ENCODE results near the gene MTCH1.
A peak's percentile ranks its signal among the peaks of the same experiment; 100 is the strongest.

Gene MTCH1

GRCh38 chr6:37020812-37021211, 34.8 kb upstream of the MTCH1 start:
- no peaks in the 10 kb centered on the region for H3K9me3 ChIP-seq (ENCODE audit: severe bottlenecking)
- no peaks in the 10 kb centered on the region for H3K27me3 ChIP-seq (ENCODE audit: insufficient read depth, poor library complexity, severe bottlenecking)
- H3K4me3 ChIP-seq (ENCODE audit: severe bottlenecking): no peak overlapping the region
- no peaks in the 10 kb centered on the region for H3K36me3 ChIP-seq (ENCODE audit: low read depth)
- ATAC-seq (ENCODE audit: low read depth) (no peak), DNase-seq (ENCODE audit: low spot score) (no peak)
- H3K4me1 ChIP-seq (ENCODE audit: insufficient read depth, poor library complexity, severe bottlenecking): peaks cover 36% of the 10 kb centered on the region
- no peak for TF ChIP-seq CTCF (IDR thresholded peaks at IDR 0.05; ENCODE audit: poor library complexity, severe bottlenecking)
- no peak overlapping the region for H3K27ac ChIP-seq (ENCODE audit: poor library complexity, severe bottlenecking)

GRCh38 chr6:37020381-37020780, 34.4 kb upstream of the MTCH1 start:
- H3K36me3 ChIP-seq (ENCODE audit: low read depth): no peaks in the 10 kb centered on the region
- ATAC-seq (ENCODE audit: low read depth): no peak

GRCh38 chr6:37019065-37019450, 33.1 kb upstream of the MTCH1 start:
- Histone ChIP-seq H3K27ac (ENCODE audit: poor library complexity, severe bottlenecking) (peak overlapping the region; percentile 34), H3K36me3 (ENCODE audit: low read depth) (no peaks in the 10 kb centered on the region), H3K27me3 (ENCODE audit: insufficient read depth, poor library complexity, severe bottlenecking) (no peaks in the 10 kb centered on the region), H3K4me1 (ENCODE audit: insufficient read depth, poor library complexity, severe bottlenecking) (peaks cover 25% of the 10 kb centered on the region), H3K9me3 (ENCODE audit: severe bottlenecking) (no peaks in the 10 kb centered on the region), H3K4me3 (ENCODE audit: severe bottlenecking) (no peak overlapping the region)
- DNase-seq (ENCODE audit: low spot score) (no peak), ATAC-seq (ENCODE audit: low read depth) (peak; percentile 18)
- TF ChIP-seq CTCF (IDR thresholded peaks at IDR 0.05; ENCODE audit: poor library complexity, severe bottlenecking): no peak

More at GRCh38 chr6:37020381-37020780, 34.4 kb upstream of the MTCH1 start:
- Histone ChIP-seq H3K4me1 (ENCODE audit: insufficient read depth, poor library complexity, severe bottlenecking) (peaks cover 36% of the 10 kb centered on the region), H3K9me3 (ENCODE audit: severe bottlenecking) (no peaks in the 10 kb centered on the region), H3K27me3 (ENCODE audit: insufficient read depth, poor library complexity, severe bottlenecking) (no peaks in the 10 kb centered on the region), H3K27ac (ENCODE audit: poor library complexity, severe bottlenecking) (no peak overlapping the region), H3K4me3 (ENCODE audit: severe bottlenecking) (no peak overlapping the region)
- DNase-seq (ENCODE audit: low spot score): no peak
- TF ChIP-seq CTCF (IDR thresholded peaks at IDR 0.05; ENCODE audit: poor library complexity, severe bottlenecking): no peak

GRCh38 chr6:37018198-37019064, 32.4 kb upstream of the MTCH1 start:
- Histone ChIP-seq H3K4me3 (ENCODE audit: severe bottlenecking) (no peak overlapping the region), H3K36me3 (ENCODE audit: low read depth) (no peaks in the 10 kb centered on the region), H3K27ac (ENCODE audit: poor library complexity, severe bottlenecking) (peak overlapping the region; percentile 34), H3K27me3 (ENCODE audit: insufficient read depth, poor library complexity, severe bottlenecking) (no peaks in the 10 kb centered on the region), H3K9me3 (ENCODE audit: severe bottlenecking) (no peaks in the 10 kb centered on the region), H3K4me1 (ENCODE audit: insufficient read depth, poor library complexity, severe bottlenecking) (peaks cover 18% of the 10 kb centered on the region)
- DNase-seq (ENCODE audit: low spot score) (no peak), ATAC-seq (ENCODE audit: low read depth) (peak; percentile 89)
- peak; percentile 98 for TF ChIP-seq CTCF (IDR thresholded peaks at IDR 0.05; ENCODE audit: poor library complexity, severe bottlenecking)

Measured in RWPE2 (cell line).